Right forelimb (tissue), 1 donor: Measurements from ENCODE around the gene PTGES2.
"Not testable (repeated sequence)": the region's sequence is repeated elsewhere in the genome, so short reads cannot be mapped to it uniquely, and the experiment has no call there.

Experiments used
- DNase-seq: peaks from one replicate; pipeline ENCODE4 v3.0.0-alpha.2; 2018

Gene PTGES2

GRCh38 chr9:128136816-128137793, 9.6 kb upstream of the PTGES2 start:
- DNase-seq: no peak

GRCh38 chr9:128135561-128135960, 8.0 kb upstream of the PTGES2 start:
- not testable (repeated sequence) for DNase-seq

GRCh38 chr9:128132139-128132538, 4.6 kb upstream of the PTGES2 start:
- peak; percentile 75 for DNase-seq

- DNase-seq: not testable (repeated sequence)
Measured at GRCh38 chr9:128131346-128131745, 3.8 kb upstream of the PTGES2 start.

- DNase-seq: not testable (repeated sequence)
Measured at GRCh38 chr9:128130651-128131050, 3.1 kb upstream of the PTGES2 start.

- DNase-seq: not testable (repeated sequence)
Measured at GRCh38 chr9:128129976-128130590, 2.6 kb upstream of the PTGES2 start.

- DNase-seq: no peak
Measured at GRCh38 chr9:128128836-128129590, 1.5 kb upstream of the PTGES2 start.

- peak; percentile 93 for DNase-seq
Measured at GRCh38 chr9:128127990-128128835, 684 bp upstream of the PTGES2 start.

- no peak for DNase-seq
Measured at GRCh38 chr9:128125580-128126354, 1.8 kb downstream of the PTGES2 start.

- peak; percentile 71 for DNase-seq
Measured at GRCh38 chr9:128124873-128125579, 2.5 kb downstream of the PTGES2 start.

- no peak for DNase-seq
Measured at GRCh38 chr9:128124451-128124850, 3.1 kb downstream of the PTGES2 start.

GRCh38 chr9:128123451-128124080, 4.0 kb downstream of the PTGES2 start:
- DNase-seq: no peak

GRCh38 chr9:128122809-128123175, 4.7 kb downstream of the PTGES2 start:
- no peak for DNase-seq

- DNase-seq: no peak
Measured at GRCh38 chr9:128121924-128122808, 5.4 kb downstream of the PTGES2 start.

- no peak for DNase-seq
Measured at GRCh38 chr9:128121466-128121810, 6.1 kb downstream of the PTGES2 start.

- DNase-seq: no peak
Measured at GRCh38 chr9:128120741-128121465, 6.6 kb downstream of the PTGES2 start.

- no peak for DNase-seq
Measured at GRCh38 chr9:128120061-128120740, 7.3 kb downstream of the PTGES2 start.
